ENCODE measurements around the gene PRKCSH. TPM values are rescaled to one million over a fixed set of nuclear protein-coding genes. Genes with fewer than 3 reads are reported as not detected.
A peak's percentile ranks its signal among the peaks of the same experiment; 100 is the strongest.

The PRKCSH gene
- total and polyA plus RNA-seq, 2 donors (not counting 1 experiment from before 2014, with no cell fraction given), result 259 to 402 TPM

GRCh38 chr19:11418094-11418548 lies 17.3 kb upstream of the PRKCSH start:
- 2% methylated on average over 11 of the region's 16 CpGs for WGBS (ENCODE audit: insufficient coverage)
- Mint-ChIP-seq H3K9me3 (ENCODE audit: insufficient read depth) (no peaks in the 10 kb centered on the region), H3K4me1 (peaks cover 43% of the 10 kb centered on the region), H3K4me3 (peak overlapping the region; percentile 81), H3K27ac (no peak overlapping the region), H3K27me3 (peaks cover 18% of the 10 kb centered on the region)
- ATAC-seq (ENCODE audit: low read depth) (no peak), DNase-seq (no peak)
- ChIA-PET POLR2A (interaction anchor here (0.7 to 1.0 kb wide), 2 partner anchors 36 to 49 kb away, joined by 3 read pairs; no protein-coding TSS in a partner anchor), CTCF (interaction anchor here (0.6 to 1.7 kb wide), 3 partner anchors 12 to 35 kb away, joined by 3 to 5 read pairs (median 5); partner anchors contain the start of gene EPOR)
- Histone ChIP-seq H3K36me3 (replicated peaks in 1 of 2; ENCODE audit: control extremely low read depth in 1 of 2, control insufficient read depth in 1 of 2, extremely low read depth in 1 of 2, insufficient read depth in 2 of 2, low read length in 1 of 2) (no peaks in the 10 kb centered on the region), H3K9me3 (ENCODE audit: control extremely low read depth in 1 of 3, control insufficient read depth in 2 of 3, insufficient read depth in 1 of 3, low read length in 2 of 3) (peaks cover 0 to 35% (median 0%) of the 10 kb centered on the region in 3 donors), H3K4me2 (replicated peaks; ENCODE audit: low read depth, low read length, poor library complexity, severe bottlenecking) (peak overlapping the region; percentile 95), H3K79me2 (ENCODE audit: control insufficient read depth, insufficient read depth, low read length) (no peaks in the 10 kb centered on the region), H3K4me1 (ENCODE audit: control insufficient read depth in 2 of 2, insufficient read depth in 2 of 2, low read length in 2 of 2) (peaks cover 46 to 50% of the 10 kb centered on the region in 2 donors), H3K9ac (ENCODE audit: low read length) (peak overlapping the region; percentile 65), H4K20me1 (ENCODE audit: control insufficient read depth, insufficient read depth, low read length, poor library complexity, severe bottlenecking) (no peaks in the 10 kb centered on the region), H3K27me3 (replicated peaks in 1 of 4; ENCODE audit: control extremely low read depth in 1 of 4, control insufficient read depth in 3 of 4, insufficient read depth in 4 of 4, low read length in 3 of 4) (peaks cover 0 to 48% (median 22%) of the 10 kb centered on the region in 4 experiments), H2AFZ (ENCODE audit: insufficient read depth, low read depth, low read length, poor library complexity, severe bottlenecking) (peak overlapping the region; percentile 68), H3K4me3 (ENCODE audit: control extremely low read depth in 1 of 5, extremely low read depth in 1 of 5, insufficient read depth in 1 of 5, low read depth in 2 of 5, low read length in 4 of 5) (peak overlapping the region in 4 of 5 experiments; percentile 41 to 49 (median 44)), H3K27ac (ENCODE audit: low read length in 2 of 2) (no peak overlapping the region)
- no peak for TF ChIP-seq EZH2 (IDR thresholded peaks at IDR 0.05; ENCODE audit: borderline replicate concordance, insufficient read depth, low read depth, low read length, poor library complexity, severe bottlenecking)
- TF ChIP-seq CTCF (IDR thresholded peaks at IDR 0.05), result no peak
- intact Hi-C loops (cut with micrococcal nuclease), result no loop called here
